ENCODE data around the gene MAST4. TPM values are rescaled to one million over a fixed set of nuclear protein-coding genes. Genes with fewer than 3 reads are reported as not detected.

Gene MAST4
- total and polyA plus RNA-seq, 2 of the 8 experiments (the other 6 are each of a cell fraction or from before 2014, with no cell fraction given) = 1.5 to 2.6 TPM

- no peak overlapping the region for H3K4me3 ChIP-seq (ENCODE audit: extremely low read depth in 1 of 4, insufficient read depth in 2 of 4, low read depth in 3 of 4, low read length in 4 of 4)
- no peak overlapping the region for H2BK15ac ChIP-seq (ENCODE audit: low read length)
- H2BK20ac ChIP-seq (ENCODE audit: low read length) = no peak overlapping the region
- ChIA-PET CTCF (ENCODE audit: partially characterized antibody) (no interaction called here), POLR2A (ENCODE audit: partially characterized antibody) (no interaction called here)
- H3K79me1 ChIP-seq (ENCODE audit: low read depth, low read length) = no peaks in the 10 kb centered on the region
- H3K56ac ChIP-seq (replicated peaks; ENCODE audit: insufficient read length, low read depth, low read length) = no peak overlapping the region
- peaks cover 0 to 2% (median 0%) of the 10 kb centered on the region in 4 experiments; a peak in 3 of 7 replicates for H3K4me1 ChIP-seq (replicated peaks in 1 of 4; ENCODE audit: control insufficient read depth in 3 of 4, insufficient read depth in 4 of 4, low read length in 3 of 4)
- no peak overlapping the region for H4K5ac ChIP-seq (ENCODE audit: insufficient read length, low read depth, low read length)
- no peak overlapping the region for H4K91ac ChIP-seq (replicated peaks; ENCODE audit: insufficient read length, low read length)
- no peaks in the 10 kb centered on the region for H4K20me1 ChIP-seq (replicated peaks in 1 of 2; ENCODE audit: control insufficient read depth in 1 of 2, insufficient read depth in 2 of 2, low read length in 2 of 2)
- peaks cover 4% of the 10 kb centered on the region; the same call in 1 of the 2 replicates for H3K23me2 ChIP-seq (ENCODE audit: low read depth, low read length)
- H3K4ac ChIP-seq (replicated peaks; ENCODE audit: insufficient read length, low read depth, low read length) = no peak overlapping the region
- H3K27ac ChIP-seq (ENCODE audit: low read depth, low read length) = no peak overlapping the region
- no peak overlapping the region for H3K14ac ChIP-seq (ENCODE audit: insufficient read length)
- no peaks in the 10 kb centered on the region for H3K36me3 ChIP-seq (ENCODE audit: control insufficient read depth in 2 of 4, insufficient read depth in 4 of 4, low read length in 3 of 4)
- H2BK5ac ChIP-seq (ENCODE audit: low read depth, low read length) = no peak overlapping the region
- H3K27me3 ChIP-seq (replicated peaks in 1 of 4; ENCODE audit: control insufficient read depth in 3 of 4, extremely low read depth in 1 of 4, insufficient read depth in 3 of 4, low read length in 3 of 4) = no peaks in the 10 kb centered on the region
- WGBS, 2 experiments (ENCODE audit: extremely low coverage in 1 of 2, insufficient coverage in 1 of 2, insufficient read length in 1 of 2, insufficient replicate concordance in 2 of 2, low coverage in 1 of 2, low lambda C conversion rate in 2 of 2, missing lambda C conversion rate in 1 of 2) = 98% methylated on average over 4 of the region's 4 CpGs; no CpG with 5 or more reads in 1 of the 2 experiments
- no peak for FAIRE-seq
- no peak overlapping the region for H3K23ac ChIP-seq (ENCODE audit: insufficient read length)
- no peak overlapping the region for H2BK12ac ChIP-seq (ENCODE audit: low read depth, low read length)
- H4K8ac ChIP-seq (ENCODE audit: extremely low read depth, insufficient read depth, low read length) = no peak overlapping the region
- no peak overlapping the region for H2AK5ac ChIP-seq (ENCODE audit: low read depth, low read length)
- H2BK120ac ChIP-seq (replicated peaks; ENCODE audit: low read depth, low read length) = no peak overlapping the region
- no peaks in the 10 kb centered on the region for H3K9me3 ChIP-seq (ENCODE audit: insufficient read depth in 2 of 2, low read depth in 1 of 2, low read length in 1 of 2)
- H2AFZ ChIP-seq (ENCODE audit: low read length) = no peak overlapping the region
- H3K9ac ChIP-seq (replicated peaks in 1 of 4; ENCODE audit: extremely low read depth in 1 of 4, low read depth in 3 of 4, low read length in 3 of 4) = no peak overlapping the region
- no peak overlapping the region for H3K18ac ChIP-seq (ENCODE audit: extremely low read depth, low read length)
- no peak overlapping the region for H3K4me2 ChIP-seq (ENCODE audit: insufficient read depth in 1 of 2, low read depth in 2 of 2, low read length in 2 of 2)
- no peak for DNase-seq (ENCODE audit: low read depth in 1 of 2, low spot score in 2 of 2)
- H3K79me2 ChIP-seq (ENCODE audit: control insufficient read depth in 1 of 2, insufficient read depth in 2 of 2, low read length in 2 of 2) = no peaks in the 10 kb centered on the region
- no peak for TF ChIP-seq SIN3A (conservative IDR thresholded peaks at IDR 0.05 in 1 of 2, IDR thresholded peaks at IDR 0.05 in 1 of 2; ENCODE audit: low read depth in 1 of 2, low read length in 2 of 2)
These were observed 126.5 kb downstream of the MAST4 start for GRCh38 chr5:66722686-66723085.

Measured in H1 (cell line).